Mesenchymal stem cell (in vitro differentiated cells and primary cell): ENCODE data around the gene TRIM37. TPM values are rescaled to one million over a fixed set of nuclear protein-coding genes. Genes with fewer than 3 reads are reported as not detected.

Experiments
- DNase-seq: peaks from one replicate; pipeline ENCODE4 v3.0.0-alpha.2; 2013
- H2AFZ ChIP-seq: one replicate; pipeline ENCODE4 v1.6.1; 2013; ENCODE audit warnings: low read depth, mild to moderate bottlenecking, control low read depth, inconsistent platforms, low read length, moderate library complexity
- H2AK5ac ChIP-seq: 2 replicates; pipeline ENCODE4 v1.6.1; 2013; ENCODE audit warnings: low read length, moderate library complexity, mild to moderate bottlenecking, inconsistent platforms; ENCODE audit not compliant: severe bottlenecking
- H2BK120ac ChIP-seq: one replicate; pipeline ENCODE4 v1.6.1; 2013; ENCODE audit warnings: low read depth, mild to moderate bottlenecking, inconsistent platforms, low read length, moderate library complexity
- H2BK12ac ChIP-seq, 2 experiments: one replicate each; pipeline ENCODE4 v1.6.1; 2013; ENCODE audit warnings: inconsistent platforms in 2 of 2, low read length in 2 of 2, mild to moderate bottlenecking in 2 of 2, moderate library complexity in 2 of 2, control low read depth in 1 of 2
- H2BK15ac ChIP-seq: one replicate; pipeline ENCODE4 v1.6.1; 2013; ENCODE audit warnings: mild to moderate bottlenecking, low read depth, inconsistent platforms; ENCODE audit not compliant: poor library complexity, severe bottlenecking
- H2BK5ac ChIP-seq: 2 replicates; pipeline ENCODE4 v1.6.1; 2013; ENCODE audit warnings: low read depth, mild to moderate bottlenecking, low read length, control low read depth, inconsistent platforms; ENCODE audit not compliant: poor library complexity, severe bottlenecking
- H3K14ac ChIP-seq, 2 experiments: one replicate each; pipeline ENCODE4 v1.6.1; 2013; ENCODE audit warnings: inconsistent platforms in 2 of 2, low read length in 2 of 2, control low read depth in 1 of 2, mild to moderate bottlenecking in 1 of 2, moderate library complexity in 1 of 2
- H3K18ac ChIP-seq, 2 experiments: one replicate each; pipeline ENCODE4 v1.6.1; 2013; ENCODE audit warnings: inconsistent platforms in 2 of 2, low read length in 2 of 2, control low read depth in 1 of 2, low read depth in 1 of 2, mild to moderate bottlenecking in 1 of 2
- H3K23ac ChIP-seq, 2 experiments: one replicate each; pipeline ENCODE4 v1.6.1; 2013; ENCODE audit warnings: inconsistent platforms in 2 of 2, low read length in 2 of 2, mild to moderate bottlenecking in 2 of 2, moderate library complexity in 2 of 2, control low read depth in 1 of 2
- H3K27ac ChIP-seq: 2 replicates; pipeline ENCODE4 v1.5.1; 2013; ENCODE audit warnings: mild to moderate bottlenecking, moderate library complexity, low read length, control low read depth, inconsistent platforms; ENCODE audit not compliant: poor library complexity, severe bottlenecking
- H3K27me3 ChIP-seq, 2 experiments: 2 replicates each; pipeline versions ENCODE4 v1.6.1 to v1.7.0; 2013; ENCODE audit warnings: low read length in 2 of 2, mild to moderate bottlenecking in 2 of 2, moderate library complexity in 2 of 2, control low read depth in 1 of 2, inconsistent platforms in 1 of 2; ENCODE audit not compliant: control insufficient read depth in 1 of 2, insufficient read depth in 1 of 2
- H3K36me3 ChIP-seq, 2 experiments: 2 replicates each; pipeline versions ENCODE4 v1.6.1 to v1.7.0; 2013; ENCODE audit warnings: low read length in 2 of 2, control low read depth in 1 of 2, inconsistent platforms in 1 of 2, low read depth in 1 of 2, mild to moderate bottlenecking in 1 of 2; ENCODE audit not compliant: insufficient read depth in 2 of 2, control insufficient read depth in 1 of 2
- H3K4ac ChIP-seq, 2 experiments: one replicate each; pipeline ENCODE4 v1.6.1; 2013; ENCODE audit warnings: inconsistent platforms in 2 of 2, low read length in 2 of 2, mild to moderate bottlenecking in 2 of 2, moderate library complexity in 2 of 2, control low read depth in 1 of 2, low read depth in 1 of 2
- H3K4me1 ChIP-seq: 2 replicates; pipeline ENCODE4 v1.6.1; 2013; ENCODE audit warnings: low read depth, low read length, control low read depth; ENCODE audit not compliant: control insufficient read depth, insufficient read depth
- H3K4me2 ChIP-seq: 2 replicates; pipeline ENCODE4 v1.6.1; 2013; ENCODE audit warnings: low read length, mild to moderate bottlenecking, inconsistent platforms; ENCODE audit not compliant: poor library complexity, severe bottlenecking
- H3K4me3 ChIP-seq, 2 experiments: 2 replicates each; pipeline versions ENCODE4 v1.5.1 to v1.7.0; 2013; ENCODE audit warnings: low read length in 2 of 2, mild to moderate bottlenecking in 2 of 2, control low read depth in 1 of 2, low read depth in 1 of 2; ENCODE audit not compliant: insufficient read depth in 1 of 2
- H3K79me1 ChIP-seq: replicated peaks from 2 replicates; pipeline ENCODE4 v1.6.1; 2013; ENCODE audit warnings: mild to moderate bottlenecking, control low read depth, low read length, inconsistent platforms; ENCODE audit not compliant: poor library complexity, severe bottlenecking
- H3K9ac ChIP-seq: 2 replicates; pipeline ENCODE4 v1.7.0; 2013; ENCODE audit warnings: mild to moderate bottlenecking, low read length, moderate library complexity
- H3K9me3 ChIP-seq: 2 replicates; pipeline ENCODE4 v1.7.0; 2013; ENCODE audit warnings: mild to moderate bottlenecking, low read length; ENCODE audit not compliant: control insufficient read depth
- H4K8ac ChIP-seq: one replicate; pipeline ENCODE4 v1.6.1; 2013; ENCODE audit warnings: inconsistent platforms, mild to moderate bottlenecking, low read length, moderate library complexity
- H4K91ac ChIP-seq: one replicate; pipeline ENCODE4 v1.6.1; 2013; ENCODE audit warnings: mild to moderate bottlenecking, low read length, inconsistent platforms
- WGBS: methylation state at CpG from one replicate; pipeline ENCODE4 v1.1.7; 2013; ENCODE audit warnings: mixed read lengths; 5-methylcytosine and 5-hydroxymethylcytosine counted together
- polyA plus RNA-seq, 2 experiments: library from polyadenylated mRNA; stranded (reverse); fragments of 200-250 nt; gene quantifications; one replicate each; pipeline ENCODE4 v1.2.3, GENCODE V29; 2013

TRIM37 gene, protein sequence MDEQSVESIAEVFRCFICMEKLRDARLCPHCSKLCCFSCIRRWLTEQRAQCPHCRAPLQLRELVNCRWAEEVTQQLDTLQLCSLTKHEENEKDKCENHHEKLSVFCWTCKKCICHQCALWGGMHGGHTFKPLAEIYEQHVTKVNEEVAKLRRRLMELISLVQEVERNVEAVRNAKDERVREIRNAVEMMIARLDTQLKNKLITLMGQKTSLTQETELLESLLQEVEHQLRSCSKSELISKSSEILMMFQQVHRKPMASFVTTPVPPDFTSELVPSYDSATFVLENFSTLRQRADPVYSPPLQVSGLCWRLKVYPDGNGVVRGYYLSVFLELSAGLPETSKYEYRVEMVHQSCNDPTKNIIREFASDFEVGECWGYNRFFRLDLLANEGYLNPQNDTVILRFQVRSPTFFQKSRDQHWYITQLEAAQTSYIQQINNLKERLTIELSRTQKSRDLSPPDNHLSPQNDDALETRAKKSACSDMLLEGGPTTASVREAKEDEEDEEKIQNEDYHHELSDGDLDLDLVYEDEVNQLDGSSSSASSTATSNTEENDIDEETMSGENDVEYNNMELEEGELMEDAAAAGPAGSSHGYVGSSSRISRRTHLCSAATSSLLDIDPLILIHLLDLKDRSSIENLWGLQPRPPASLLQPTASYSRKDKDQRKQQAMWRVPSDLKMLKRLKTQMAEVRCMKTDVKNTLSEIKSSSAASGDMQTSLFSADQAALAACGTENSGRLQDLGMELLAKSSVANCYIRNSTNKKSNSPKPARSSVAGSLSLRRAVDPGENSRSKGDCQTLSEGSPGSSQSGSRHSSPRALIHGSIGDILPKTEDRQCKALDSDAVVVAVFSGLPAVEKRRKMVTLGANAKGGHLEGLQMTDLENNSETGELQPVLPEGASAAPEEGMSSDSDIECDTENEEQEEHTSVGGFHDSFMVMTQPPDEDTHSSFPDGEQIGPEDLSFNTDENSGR
- polyA plus RNA-seq (2013, experiment 1 of 2) = 19.3 TPM
- polyA plus RNA-seq (2013, experiment 2 of 2) = 19.8 TPM

DNA sequence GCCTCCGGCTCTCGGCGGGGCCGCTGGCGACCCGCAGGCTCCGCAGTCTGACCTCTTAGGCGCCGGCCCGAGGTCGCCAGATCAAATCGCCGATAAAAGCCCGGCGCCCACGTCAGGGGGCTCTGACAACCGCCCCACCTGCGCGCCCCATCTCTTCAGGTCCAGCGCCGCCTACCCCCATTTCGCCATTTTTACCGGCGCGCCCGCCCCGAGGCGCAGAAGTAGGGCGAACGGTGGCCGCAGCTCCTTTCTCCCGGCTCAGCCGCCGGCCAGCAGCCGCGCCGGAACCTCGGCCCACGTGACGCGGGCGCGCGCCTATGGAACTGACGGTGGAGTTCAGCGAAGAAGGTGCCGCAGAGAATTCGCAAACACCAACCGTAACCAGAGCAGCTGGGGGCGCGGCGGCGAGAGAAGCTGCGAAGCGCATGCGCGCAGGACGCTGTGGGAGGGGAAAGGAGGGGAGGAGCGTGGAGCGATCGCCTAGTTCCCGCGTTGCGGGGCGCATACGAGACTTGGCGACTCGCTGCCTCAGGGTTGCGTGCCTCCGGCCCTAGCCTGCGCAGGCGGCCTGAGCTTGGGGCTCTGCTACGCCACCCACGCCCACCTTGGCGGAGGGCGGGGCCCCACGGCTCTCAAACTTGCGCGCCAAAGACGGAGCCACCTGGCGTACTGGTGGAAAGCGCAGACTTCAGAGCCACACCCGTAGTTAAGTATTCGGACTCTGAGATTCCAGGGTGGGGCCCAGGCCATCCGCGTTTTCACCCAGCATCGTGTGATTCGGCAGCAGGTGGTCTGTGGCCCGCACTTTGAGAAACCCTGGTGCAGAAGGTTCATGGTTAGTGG lies at the start of gene TRIM37:
Gene TRIM37 (minus strand): TSS at position 418 of the 843 bp plus-strand sequence. CDS start 419 bp downstream, outside the sequence.
- Histone ChIP-seq H4K91ac (peak within 1 kb of the TSS; percentile 80), H3K36me3 (peaks cover 4 to 22% of the 10 kb centered on the region in 2 experiments), H2BK12ac (peak within 1 kb of the TSS in 1 of 2 experiments; percentile 15), H3K4me1 (peaks cover 2% of the 10 kb centered on the region), H3K23ac (no peak within 1 kb of the TSS), H3K27ac (peak within 1 kb of the TSS; percentile 77), H3K27me3 (no peaks in the 10 kb centered on the region), H2BK120ac (no peak within 1 kb of the TSS), H3K4ac (peak within 1 kb of the TSS in 1 of 2 experiments; percentile 90), H2BK5ac (peak within 1 kb of the TSS; percentile 69), H3K4me2 (peak within 1 kb of the TSS; percentile 92), H2AK5ac (no peak within 1 kb of the TSS), H4K8ac (peak within 1 kb of the TSS; percentile 30), H3K4me3 (peak within 1 kb of the TSS; percentile 85 to 89), H2AFZ (peak within 1 kb of the TSS; percentile 89), H3K14ac (peak within 1 kb of the TSS in 1 of 2 experiments; percentile 64), H3K9me3 (no peaks in the 10 kb centered on the region), H3K9ac (peak within 1 kb of the TSS; percentile 88), H3K79me1 (peaks cover 5% of the 10 kb centered on the region), H3K18ac (peak within 1 kb of the TSS; percentile 77 to 83), H2BK15ac (peak within 1 kb of the TSS; percentile 80)
- peak; percentile 99 for DNase-seq
- WGBS = under 1% methylated on average over 72 of the region's 89 CpGs

DNA sequence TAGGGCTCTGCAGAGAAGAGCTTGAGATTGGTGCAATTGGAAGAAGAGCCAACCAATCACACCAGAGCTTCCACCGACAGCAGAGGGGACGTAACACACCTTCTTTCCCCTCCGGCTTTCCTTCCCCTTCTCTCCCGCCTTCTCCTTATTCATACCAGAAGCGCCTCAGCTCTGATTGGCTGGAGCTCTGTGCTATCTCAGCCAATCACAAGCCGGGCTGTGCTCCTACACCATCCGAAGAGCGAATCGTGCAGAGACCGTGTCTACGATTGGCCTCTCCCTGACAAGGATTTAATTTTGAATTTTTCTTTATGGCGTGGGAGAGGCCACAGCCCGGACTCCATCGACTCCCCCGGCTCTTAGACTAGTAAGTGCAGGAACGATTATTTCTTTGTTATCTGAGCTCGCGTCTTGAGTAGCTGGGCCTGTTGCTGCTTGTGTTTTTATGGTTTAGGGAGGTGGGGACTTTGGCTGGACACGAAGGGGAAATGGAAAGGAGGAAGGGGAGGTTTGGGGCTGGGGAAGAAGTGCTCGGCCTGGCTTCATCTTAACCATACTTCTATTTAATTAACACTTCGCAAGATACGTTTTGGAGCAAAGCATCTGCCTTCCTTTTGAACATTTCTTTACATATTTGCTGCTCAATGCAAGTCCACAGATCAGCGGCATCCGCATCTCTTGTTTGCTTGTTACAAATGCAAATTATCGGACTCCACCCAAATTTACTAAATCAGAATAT lies 48.9 kb upstream of the TRIM37 start, which contains the start of gene PRR11:
Gene PRR11 (plus strand): TSS at position 308 of the 739 bp plus-strand sequence. CDS start 14,007 bp downstream, outside the sequence.
- Histone ChIP-seq H3K4me1 (no peaks in the 10 kb centered on the region), H3K18ac (peak within 1 kb of the TSS; percentile 10 to 61), H3K9me3 (no peaks in the 10 kb centered on the region), H4K8ac (no peak within 1 kb of the TSS), H2BK5ac (peak within 1 kb of the TSS; percentile 50), H2BK12ac (peak within 1 kb of the TSS in 1 of 2 experiments; percentile 54), H3K4me3 (peak within 1 kb of the TSS; percentile 64 to 89), H2AK5ac (no peak within 1 kb of the TSS), H2BK120ac (no peak within 1 kb of the TSS), H3K14ac (no peak within 1 kb of the TSS), H3K27me3 (no peaks in the 10 kb centered on the region), H3K36me3 (no peaks in the 10 kb centered on the region), H3K4ac (peak within 1 kb of the TSS in 1 of 2 experiments; percentile 78), H4K91ac (no peak within 1 kb of the TSS), H3K9ac (peak within 1 kb of the TSS; percentile 93), H3K4me2 (peak within 1 kb of the TSS; percentile 92), H2BK15ac (peak within 1 kb of the TSS; percentile 19), H3K79me1 (no peaks in the 10 kb centered on the region), H2AFZ (peak within 1 kb of the TSS; percentile 29), H3K27ac (peak within 1 kb of the TSS; percentile 87), H3K23ac (no peak within 1 kb of the TSS)
- no peak for DNase-seq
- WGBS = under 1% methylated on average over 21 of the region's 25 CpGs

DNA sequence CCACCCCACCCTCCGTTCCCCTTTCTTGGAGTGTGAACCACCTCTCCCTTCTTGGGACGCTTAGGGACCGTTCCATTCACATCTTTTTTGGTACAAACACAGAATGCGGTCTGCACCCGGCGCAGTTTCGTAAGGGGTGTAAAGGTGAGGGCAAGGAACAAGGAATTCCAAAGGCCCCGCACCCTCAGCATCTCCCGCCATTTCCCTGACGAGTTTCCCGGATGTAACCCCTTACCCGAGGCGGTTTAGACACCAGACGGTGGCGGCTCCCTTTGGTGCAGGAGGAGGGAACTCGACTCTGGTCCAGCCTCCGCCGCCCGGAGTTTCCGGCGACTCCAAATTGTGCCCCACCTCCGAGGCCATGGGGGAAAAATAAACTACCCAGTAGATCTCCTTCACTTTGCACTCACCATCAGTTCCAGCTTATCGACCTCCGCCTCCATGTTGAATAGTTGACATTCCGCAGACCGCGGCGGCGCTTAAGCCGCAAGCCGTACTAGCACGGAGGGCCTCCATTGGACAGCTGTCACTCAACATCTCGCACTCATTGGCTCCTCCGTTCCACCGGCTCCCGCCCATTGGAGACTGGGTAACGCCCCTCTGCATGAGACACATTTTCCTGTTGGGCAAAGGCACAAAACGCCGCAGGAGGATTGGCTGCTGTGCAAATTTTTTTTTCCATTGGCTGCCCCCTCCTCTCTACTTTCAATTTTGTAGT lies 48.2 kb upstream of the TRIM37 start, which contains the start of gene SKA2:
Gene SKA2 (minus strand): TSS at position 466 of the 718 bp plus-strand sequence. CDS start 23 bp downstream, at position 443.
- no peak within 1 kb of the TSS for H3K23ac ChIP-seq
- H3K18ac ChIP-seq = peak within 1 kb of the TSS; percentile 10 to 61
- WGBS = under 1% methylated on average over 39 of the region's 39 CpGs
- H3K4me1 ChIP-seq = peaks cover 5% of the 10 kb centered on the region
- peak within 1 kb of the TSS; percentile 64 to 89 for H3K4me3 ChIP-seq
- H3K9me3 ChIP-seq = no peaks in the 10 kb centered on the region
- peak within 1 kb of the TSS; percentile 5 for H4K8ac ChIP-seq
- peak; percentile 100 for DNase-seq
- H2BK5ac ChIP-seq = peak within 1 kb of the TSS; percentile 50
- H3K36me3 ChIP-seq = no peaks in the 10 kb centered on the region
- H2BK15ac ChIP-seq = peak within 1 kb of the TSS; percentile 19
- H3K14ac ChIP-seq = no peak within 1 kb of the TSS
- H2AK5ac ChIP-seq = no peak within 1 kb of the TSS
- peak within 1 kb of the TSS in 1 of 2 experiments; percentile 54 for H2BK12ac ChIP-seq
- H3K4ac ChIP-seq = peak within 1 kb of the TSS in 1 of 2 experiments; percentile 78
- no peak within 1 kb of the TSS for H2BK120ac ChIP-seq
- peak within 1 kb of the TSS; percentile 93 for H3K9ac ChIP-seq
- H3K27ac ChIP-seq = peak within 1 kb of the TSS; percentile 87
- H2AFZ ChIP-seq = peak within 1 kb of the TSS; percentile 29
- peak within 1 kb of the TSS; percentile 92 for H3K4me2 ChIP-seq
- H3K79me1 ChIP-seq = no peaks in the 10 kb centered on the region
- H4K91ac ChIP-seq = peak within 1 kb of the TSS; percentile 18
- H3K27me3 ChIP-seq = no peaks in the 10 kb centered on the region
